Heart left ventricle (tissue), 13 donors: ENCODE data around the gene FGD3.

Source experiments
- POLR2A ChIP-seq, 2 donors: fragments of 450-650 bp; IDR thresholded peaks; one replicate each; pipeline ENCODE4 v1.6.1; 2017; ENCODE audit warnings: antibody characterized with exemption in 2 of 2, mild to moderate bottlenecking in 2 of 2, moderate library complexity in 2 of 2
- TF ChIP-seq, protein P1 (sequence below), 12 donors: fragments of 200-600 bp; sonication (generic) in 4 of 12; IDR thresholded peaks; one replicate each; pipeline versions ENCODE4 v1.5.0 to v1.8.0; 2018 to 2022; ENCODE audit warnings: antibody characterized with exemption in 12 of 12, mild to moderate bottlenecking in 5 of 12
- donor health status: ischemic (EF 13 %, LVEDD 7.1; RV severe dilation, severe dysfunction).
- donor health status: DM: no; HTN: yes; CAD: no.
- donor health status: DM: no; HTN: no; CAD: no.
- donor health status: ischemic (EF 25% LVEDD 6.9; RV normal size, moderate dysfunction).
- donor health status: ischemic (EF 25% LVEDD 5.7; RV mildly dilated, moderate dysfunction).
- donor health status: ischemic (EF 35%, LVEDD 5.7; RV mildly dilated, moderate dysfunction).
- donor health status: nonischemic (EF 11% LVEDD 7.7; RV severe dilation, severe dysfunction).
- donor health status: DM: yes; HTN: yes; CAD: no.
- donor health status: PGD.
- donor health status: ischemic (EF 29% LVEDD 5.4; RV normal size, mild dysfunction).
- donor health status: nonischemic (EF 23%, LVEDD 6.1; RV moderate dilation, normal function).

DNA sequence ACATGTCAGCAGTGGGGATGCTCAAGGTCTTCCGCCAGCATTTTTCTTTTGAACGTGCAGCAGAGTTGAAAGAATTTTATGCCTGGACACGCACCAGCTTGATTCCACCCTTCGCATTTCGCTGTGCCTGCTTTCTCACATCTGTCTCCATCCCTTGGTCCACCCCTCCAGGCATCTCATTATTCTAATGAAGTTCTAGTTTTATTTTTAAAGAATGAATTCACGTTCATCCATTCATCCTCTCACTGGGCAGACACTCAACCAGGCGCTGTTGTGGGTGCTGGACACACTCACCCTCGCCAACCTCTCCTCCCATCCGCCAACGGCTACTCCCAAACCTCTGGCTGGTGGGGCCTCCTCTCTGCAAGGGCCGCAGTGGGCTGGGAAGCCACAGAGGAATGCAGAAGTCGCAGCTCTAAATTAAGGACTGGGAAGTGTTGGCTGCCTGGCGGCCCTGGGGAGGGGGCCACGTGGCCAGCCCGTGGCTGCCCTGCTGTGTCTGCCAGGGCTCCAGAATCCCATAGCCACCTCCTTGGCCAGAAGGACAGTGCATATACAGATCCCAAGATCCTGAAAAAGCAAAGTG is 117.9 kb downstream of the FGD3 start:
- TF ChIP-seq, protein P1, sequence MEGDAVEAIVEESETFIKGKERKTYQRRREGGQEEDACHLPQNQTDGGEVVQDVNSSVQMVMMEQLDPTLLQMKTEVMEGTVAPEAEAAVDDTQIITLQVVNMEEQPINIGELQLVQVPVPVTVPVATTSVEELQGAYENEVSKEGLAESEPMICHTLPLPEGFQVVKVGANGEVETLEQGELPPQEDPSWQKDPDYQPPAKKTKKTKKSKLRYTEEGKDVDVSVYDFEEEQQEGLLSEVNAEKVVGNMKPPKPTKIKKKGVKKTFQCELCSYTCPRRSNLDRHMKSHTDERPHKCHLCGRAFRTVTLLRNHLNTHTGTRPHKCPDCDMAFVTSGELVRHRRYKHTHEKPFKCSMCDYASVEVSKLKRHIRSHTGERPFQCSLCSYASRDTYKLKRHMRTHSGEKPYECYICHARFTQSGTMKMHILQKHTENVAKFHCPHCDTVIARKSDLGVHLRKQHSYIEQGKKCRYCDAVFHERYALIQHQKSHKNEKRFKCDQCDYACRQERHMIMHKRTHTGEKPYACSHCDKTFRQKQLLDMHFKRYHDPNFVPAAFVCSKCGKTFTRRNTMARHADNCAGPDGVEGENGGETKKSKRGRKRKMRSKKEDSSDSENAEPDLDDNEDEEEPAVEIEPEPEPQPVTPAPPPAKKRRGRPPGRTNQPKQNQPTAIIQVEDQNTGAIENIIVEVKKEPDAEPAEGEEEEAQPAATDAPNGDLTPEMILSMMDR (IDR thresholded peaks at IDR 0.05), result no peak
- no peak for TF ChIP-seq POLR2A (IDR thresholded peaks at IDR 0.05)
